Fibroblast of lung (primary cell): Measurements from ENCODE around the gene CHD9NB.

Source experiments
- CTCF ChIP-seq, 2 donors: IDR thresholded peaks in 1 of 2; conservative IDR thresholded peaks in 1 of 2; 1 replicate in 1 of 2; 2 replicates in 1 of 2; pipeline ENCODE4 v1.5.1; 2011 to 2012; ENCODE audit warnings: low read length in 2 of 2, control low read depth in 1 of 2, inconsistent platforms in 1 of 2, low read depth in 1 of 2, mild to moderate bottlenecking in 1 of 2
- EZH2 ChIP-seq: IDR thresholded peaks from 2 replicates; pipeline ENCODE4 v1.5.1; 2012; ENCODE audit warnings: low read length, control low read depth, mild to moderate bottlenecking; ENCODE audit errors: missing control alignments

- TF ChIP-seq CTCF (conservative IDR thresholded peaks at IDR 0.05 in 1 of 2, IDR thresholded peaks at IDR 0.05 in 1 of 2; ENCODE audit: low read depth in 1 of 2, low read length in 2 of 2) = no peak
- TF ChIP-seq EZH2 = no peak
Observed at GRCh38 chr16:53078765-53079485, 26.2 kb upstream of the CHD9NB start.
